ENCODE data around the gene PRXL2B. TPM values are rescaled to one million over a fixed set of nuclear protein-coding genes. Genes with fewer than 3 reads are reported as not detected.

PRXL2B gene
- total RNA-seq, 1 experiment from 2014 or later, result 34.8 TPM

DNA sequence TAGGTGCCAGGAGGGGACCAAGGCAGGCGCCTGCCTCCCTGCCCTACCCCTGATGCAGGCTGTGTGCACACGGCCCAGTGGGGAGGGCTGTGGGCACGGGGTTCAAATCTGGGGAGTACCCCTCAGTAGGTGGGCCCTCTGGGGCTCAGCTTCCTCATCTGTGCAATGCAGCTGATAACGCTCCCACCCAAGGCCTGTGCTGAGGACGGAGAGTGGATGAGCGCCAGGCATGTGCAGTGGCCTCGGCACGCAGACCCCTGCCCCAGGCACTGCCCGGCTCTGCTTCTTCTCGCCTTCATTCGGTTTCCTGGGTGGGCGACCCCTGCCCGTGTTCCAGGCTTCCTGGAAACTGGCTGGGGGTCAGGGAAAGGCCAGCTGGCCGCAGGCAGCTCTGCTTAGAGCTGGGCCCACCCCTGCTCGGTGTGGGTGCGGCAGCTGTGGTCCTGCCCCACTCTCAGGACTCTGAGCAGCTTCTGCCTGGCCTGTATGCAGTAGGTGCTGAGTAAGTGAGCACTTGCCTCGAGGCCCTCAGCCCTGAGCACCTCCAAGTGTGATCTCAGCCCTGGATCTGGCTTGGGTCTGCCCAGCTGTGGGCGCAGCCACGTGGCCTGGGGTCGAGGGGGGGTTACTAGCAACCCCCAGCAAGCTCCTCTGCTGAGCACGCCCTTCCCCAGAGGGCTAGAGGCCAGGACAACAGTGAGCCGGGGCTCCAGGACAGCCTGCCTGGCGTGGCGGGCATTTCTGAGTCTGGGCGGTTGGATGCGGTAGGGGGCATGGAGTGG, 42.3 kb upstream of the PRXL2B start:
- CTCF ChIA-PET, result no interaction called here
- no peaks in the 10 kb centered on the region for H3K36me3 ChIP-seq (ENCODE audit: insufficient read depth, low read length, poor library complexity, severe bottlenecking)
- POLR2A ChIA-PET (ENCODE audit: low non-redundant PET), result no interaction called here
- intact Hi-C loops (cut with micrococcal nuclease; ENCODE audit: unreplicated experiment), result no loop called here
- peaks cover 37% of the 10 kb centered on the region for H3K4me1 ChIP-seq (ENCODE audit: insufficient read depth, low read length, poor library complexity, severe bottlenecking)
- no peak overlapping the region for H3K4me3 ChIP-seq (ENCODE audit: low read depth, low read length, poor library complexity, severe bottlenecking)
- no peak for DNase-seq (ENCODE audit: low spot score)
- no peaks in the 10 kb centered on the region for H3K9me3 ChIP-seq (ENCODE audit: low read depth, low read length, poor library complexity, severe bottlenecking)
- no peaks in the 10 kb centered on the region for H3K27me3 ChIP-seq (replicated peaks; ENCODE audit: insufficient read depth, low read depth, low read length, poor library complexity)
- no peak for TF ChIP-seq EZH2 (IDR thresholded peaks at IDR 0.05; ENCODE audit: borderline replicate concordance, low read depth, low read length, poor library complexity, severe bottlenecking)
- TF ChIP-seq, protein P1, sequence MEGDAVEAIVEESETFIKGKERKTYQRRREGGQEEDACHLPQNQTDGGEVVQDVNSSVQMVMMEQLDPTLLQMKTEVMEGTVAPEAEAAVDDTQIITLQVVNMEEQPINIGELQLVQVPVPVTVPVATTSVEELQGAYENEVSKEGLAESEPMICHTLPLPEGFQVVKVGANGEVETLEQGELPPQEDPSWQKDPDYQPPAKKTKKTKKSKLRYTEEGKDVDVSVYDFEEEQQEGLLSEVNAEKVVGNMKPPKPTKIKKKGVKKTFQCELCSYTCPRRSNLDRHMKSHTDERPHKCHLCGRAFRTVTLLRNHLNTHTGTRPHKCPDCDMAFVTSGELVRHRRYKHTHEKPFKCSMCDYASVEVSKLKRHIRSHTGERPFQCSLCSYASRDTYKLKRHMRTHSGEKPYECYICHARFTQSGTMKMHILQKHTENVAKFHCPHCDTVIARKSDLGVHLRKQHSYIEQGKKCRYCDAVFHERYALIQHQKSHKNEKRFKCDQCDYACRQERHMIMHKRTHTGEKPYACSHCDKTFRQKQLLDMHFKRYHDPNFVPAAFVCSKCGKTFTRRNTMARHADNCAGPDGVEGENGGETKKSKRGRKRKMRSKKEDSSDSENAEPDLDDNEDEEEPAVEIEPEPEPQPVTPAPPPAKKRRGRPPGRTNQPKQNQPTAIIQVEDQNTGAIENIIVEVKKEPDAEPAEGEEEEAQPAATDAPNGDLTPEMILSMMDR (conservative IDR thresholded peaks at IDR 0.05; ENCODE audit: low read depth, low read length), result no peak
- BruUV-seq (replicated peaks), result no TSS peak
- no peak overlapping the region for H3K27ac ChIP-seq (ENCODE audit: low read depth, low read length, poor library complexity, severe bottlenecking)

DNA sequence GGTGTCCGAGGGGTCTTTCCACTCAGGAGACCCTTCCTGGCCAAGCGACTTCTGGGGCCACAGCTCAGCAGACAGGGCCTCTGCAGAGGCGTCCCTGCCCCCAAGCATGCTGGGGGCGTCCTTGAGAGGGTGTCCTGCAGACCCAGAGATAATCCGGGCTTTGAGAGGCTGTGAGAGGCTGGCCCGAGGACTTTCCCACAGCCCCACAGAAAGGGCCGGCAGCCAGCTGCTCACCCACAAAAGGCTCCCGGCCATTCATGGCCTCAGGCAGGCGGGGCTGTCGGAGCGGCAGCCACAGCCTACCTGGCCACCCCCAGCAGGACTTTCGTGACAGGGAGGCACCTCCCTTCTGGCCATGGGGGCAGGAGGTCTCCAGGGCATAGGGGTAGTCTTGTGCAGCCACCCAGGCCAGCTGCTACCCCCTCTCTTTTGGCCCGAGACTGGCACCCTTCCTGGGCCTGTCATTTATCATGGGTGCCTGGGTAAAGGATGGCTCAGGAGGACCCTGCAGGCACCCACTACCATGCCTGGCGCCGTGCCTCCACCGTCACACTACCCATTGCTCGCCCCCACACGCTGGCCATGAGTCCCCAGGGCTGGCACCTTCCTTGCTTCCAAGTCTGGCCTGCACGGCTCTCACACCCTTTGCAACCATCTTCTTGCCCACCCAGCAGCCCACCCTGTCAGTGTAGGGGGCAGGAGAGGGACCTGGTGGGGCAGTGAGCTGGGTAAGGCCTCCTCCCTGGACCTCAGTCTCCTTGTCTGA, 41.5 kb upstream of the PRXL2B start:
- no TSS peak for BruUV-seq (replicated peaks)

More for the DNA sequence above, 41.5 kb upstream of the PRXL2B start:
- intact Hi-C loops (cut with micrococcal nuclease; ENCODE audit: unreplicated experiment), result loop anchor here (5.0 kb wide), 1 partner anchor 348 kb away; no protein-coding TSS in a partner anchor
- Histone ChIP-seq H3K9me3 (ENCODE audit: low read depth, low read length, poor library complexity, severe bottlenecking) (no peaks in the 10 kb centered on the region), H3K36me3 (ENCODE audit: insufficient read depth, low read length, poor library complexity, severe bottlenecking) (no peaks in the 10 kb centered on the region), H3K4me1 (ENCODE audit: insufficient read depth, low read length, poor library complexity, severe bottlenecking) (peaks cover 37% of the 10 kb centered on the region), H3K27ac (ENCODE audit: low read depth, low read length, poor library complexity, severe bottlenecking) (peak overlapping the region; percentile 65), H3K4me3 (ENCODE audit: low read depth, low read length, poor library complexity, severe bottlenecking) (no peak overlapping the region), H3K27me3 (replicated peaks; ENCODE audit: insufficient read depth, low read depth, low read length, poor library complexity) (no peaks in the 10 kb centered on the region)
- DNase-seq (ENCODE audit: low spot score), result no peak
- TF ChIP-seq, protein P1 (conservative IDR thresholded peaks at IDR 0.05; ENCODE audit: low read depth, low read length), result no peak
- TF ChIP-seq EZH2 (IDR thresholded peaks at IDR 0.05; ENCODE audit: borderline replicate concordance, low read depth, low read length, poor library complexity, severe bottlenecking), result no peak
- POLR2A ChIA-PET (ENCODE audit: low non-redundant PET), result no interaction called here
- CTCF ChIA-PET, result no interaction called here
